H1 (cell line): ENCODE results near the gene HAO2. TPM values are rescaled to one million over a fixed set of nuclear protein-coding genes. Genes with fewer than 3 reads are reported as not detected.

Experiments used
- CTCF ChIA-PET: fragments of 300-600 bp; sonication (Branson Sonifier 250); formaldehyde crosslinking; loops from one replicate; lab custom pipeline; 2021; ENCODE audit not compliant: partially characterized antibody; lab: Charles Lee
- POLR2A ChIA-PET: fragments of 300-600 bp; sonication (Branson Sonifier 250); formaldehyde crosslinking; loops from one replicate; lab custom pipeline; 2021; ENCODE audit warnings: inconsistent platforms; ENCODE audit not compliant: partially characterized antibody; lab: Charles Lee
- DNase-seq, 2 experiments: peaks; one replicate each; pipeline versions ENCODE4 v3.0.0 to v3.0.0-alpha.2; 2010 to 2022; ENCODE audit warnings: low spot score in 2 of 2, low read depth in 1 of 2, mixed read lengths in 1 of 2
- FAIRE-seq: peaks from 2 replicates; lab custom pipeline; 2011; peaks lifted over from hg19 to GRCh38; lab: Jason Lieb, UNC
- H2AFZ ChIP-seq: 2 replicates; pipeline ENCODE4 v1.8.1; 2012; ENCODE audit warnings: low read length, inconsistent platforms
- H2AK5ac ChIP-seq: 2 replicates; pipeline ENCODE4 v1.6.1; 2013; ENCODE audit warnings: low read depth, low read length
- H2BK120ac ChIP-seq: replicated peaks from 2 replicates; pipeline ENCODE3; 2013; ENCODE audit warnings: low read depth, low read length, inconsistent platforms
- H2BK12ac ChIP-seq: 2 replicates; pipeline ENCODE4 v1.6.1; 2013; ENCODE audit warnings: low read depth, low read length
- H2BK15ac ChIP-seq: 2 replicates; pipeline ENCODE4 v1.6.1; 2013; ENCODE audit warnings: low read length
- H2BK20ac ChIP-seq: 2 replicates; pipeline ENCODE4 v1.6.1; 2013; ENCODE audit warnings: low read length
- H2BK5ac ChIP-seq: 2 replicates; pipeline ENCODE4 v1.6.1; 2013; ENCODE audit warnings: low read depth, low read length
- H3K14ac ChIP-seq: 2 replicates; pipeline ENCODE4 v1.6.1; 2013; ENCODE audit warnings: inconsistent platforms; ENCODE audit not compliant: insufficient read length
- H3K18ac ChIP-seq: 2 replicates; pipeline ENCODE4 v1.6.1; 2013; ENCODE audit warnings: low read length; ENCODE audit errors: extremely low read depth
- H3K23ac ChIP-seq: 2 replicates; pipeline ENCODE4 v1.6.1; 2013; ENCODE audit warnings: inconsistent platforms; ENCODE audit not compliant: insufficient read length
- H3K23me2 ChIP-seq: 2 replicates; pipeline ENCODE4 v1.6.1; 2013; ENCODE audit warnings: low read depth, low read length
- H3K27ac ChIP-seq: 2 replicates; pipeline ENCODE4 v1.6.1; 2011; ENCODE audit warnings: low read depth, low read length, inconsistent platforms
- H3K27me3 ChIP-seq, 4 experiments: replicated peaks in 1 of 4; 1 replicate in 1 of 4; 2 replicates in 3 of 4; pipeline versions ENCODE4 v1.6.1 to v1.8.1; 2011 to 2013; ENCODE audit warnings: low read length in 3 of 4, mild to moderate bottlenecking in 3 of 4, inconsistent platforms in 2 of 4, mixed read lengths in 2 of 4, moderate library complexity in 1 of 4; ENCODE audit not compliant: control insufficient read depth in 3 of 4, insufficient read depth in 3 of 4; ENCODE audit errors: extremely low read depth in 1 of 4
- H3K36me3 ChIP-seq, 4 experiments: 2 replicates each; pipeline versions ENCODE4 v1.6.1 to v1.8.1; 2011 to 2013; ENCODE audit warnings: mild to moderate bottlenecking in 4 of 4, low read length in 3 of 4, moderate library complexity in 2 of 4, control low read depth in 1 of 4, inconsistent platforms in 1 of 4; ENCODE audit not compliant: insufficient read depth in 4 of 4, control insufficient read depth in 2 of 4
- H3K4ac ChIP-seq: replicated peaks from 2 replicates; pipeline ENCODE3; 2013; ENCODE audit warnings: low read length, low read depth, mixed read lengths, inconsistent platforms; ENCODE audit not compliant: insufficient read length
- H3K4me1 ChIP-seq, 4 experiments: replicated peaks in 1 of 4; 1 replicate in 1 of 4; 2 replicates in 3 of 4; pipeline versions ENCODE4 v1.6.1 to v1.8.1; 2011 to 2013; ENCODE audit warnings: low read length in 3 of 4, inconsistent platforms in 2 of 4, mixed read lengths in 1 of 4; ENCODE audit not compliant: insufficient read depth in 4 of 4, control insufficient read depth in 3 of 4
- H3K4me2 ChIP-seq, 2 experiments: 2 replicates each; pipeline versions ENCODE4 v1.6.1 to v1.8.1; 2011 to 2013; ENCODE audit warnings: low read depth in 2 of 2, low read length in 2 of 2, control low read depth in 1 of 2, inconsistent platforms in 1 of 2, mild to moderate bottlenecking in 1 of 2; ENCODE audit not compliant: insufficient read depth in 1 of 2
- H3K4me3 ChIP-seq, 4 experiments: fragments of 200-600, 300-600 bp in 1 of 4; sonication (generic), shearing (Covaris generic), sonication (Bioruptor Twin) in 1 of 4; 2 replicates each; pipeline versions ENCODE4 v1.5.1 to v1.8.1; 2011 to 2016; ENCODE audit warnings: low read length in 4 of 4, low read depth in 3 of 4, control low read depth in 2 of 4, inconsistent platforms in 2 of 4, mild to moderate bottlenecking in 2 of 4, mixed read lengths in 1 of 4, moderate library complexity in 1 of 4; ENCODE audit not compliant: insufficient read depth in 2 of 4; ENCODE audit errors: extremely low read depth in 1 of 4
- H3K56ac ChIP-seq: replicated peaks from 2 replicates; pipeline ENCODE3; 2013; ENCODE audit warnings: low read depth, mild to moderate bottlenecking, mixed read lengths, low read length, inconsistent platforms; ENCODE audit not compliant: insufficient read length
- H3K79me1 ChIP-seq: 2 replicates; pipeline ENCODE4 v1.6.1; 2013; ENCODE audit warnings: low read depth, low read length, control low read depth
- H3K79me2 ChIP-seq, 2 experiments: 2 replicates each; pipeline versions ENCODE4 v1.6.1 to v1.8.1; 2012 to 2013; ENCODE audit warnings: low read length in 2 of 2, mild to moderate bottlenecking in 2 of 2, inconsistent platforms in 1 of 2; ENCODE audit not compliant: insufficient read depth in 2 of 2, control insufficient read depth in 1 of 2
- H3K9ac ChIP-seq, 4 experiments: replicated peaks in 1 of 4; 1 replicate in 1 of 4; 2 replicates in 3 of 4; pipeline versions ENCODE4 v1.6.1 to v1.8.1; 2011 to 2013; ENCODE audit warnings: low read depth in 3 of 4, low read length in 3 of 4, control low read depth in 2 of 4, mild to moderate bottlenecking in 2 of 4, moderate library complexity in 2 of 4, inconsistent platforms in 1 of 4; ENCODE audit errors: extremely low read depth in 1 of 4
- H3K9me3 ChIP-seq, 2 experiments: 2 replicates each; pipeline versions ENCODE4 v1.6.1 to v1.8.1; 2012 to 2013; ENCODE audit warnings: mild to moderate bottlenecking in 2 of 2, moderate library complexity in 2 of 2, control low read depth in 1 of 2, inconsistent platforms in 1 of 2, low read depth in 1 of 2, low read length in 1 of 2, mixed read lengths in 1 of 2; ENCODE audit not compliant: insufficient read depth in 2 of 2
- H4K20me1 ChIP-seq, 2 experiments: replicated peaks in 1 of 2; 2 replicates each; pipeline versions ENCODE3 to v1.8.1; 2011 to 2013; ENCODE audit warnings: inconsistent platforms in 2 of 2, low read length in 2 of 2, mild to moderate bottlenecking in 1 of 2; ENCODE audit not compliant: insufficient read depth in 2 of 2, control insufficient read depth in 1 of 2
- H4K5ac ChIP-seq: 2 replicates; pipeline ENCODE4 v1.6.1; 2013; ENCODE audit warnings: low read length, low read depth, mixed read lengths, inconsistent platforms; ENCODE audit not compliant: insufficient read length
- H4K8ac ChIP-seq: 2 replicates; pipeline ENCODE4 v1.8.0; 2013; ENCODE audit warnings: mild to moderate bottlenecking, moderate library complexity, low read length, inconsistent platforms; ENCODE audit not compliant: insufficient read depth; ENCODE audit errors: extremely low read depth
- H4K91ac ChIP-seq: replicated peaks from 2 replicates; pipeline ENCODE3; 2013; ENCODE audit warnings: low read length, mixed read lengths, inconsistent platforms; ENCODE audit not compliant: insufficient read length
- ATF2 ChIP-seq: IDR thresholded peaks from 2 replicates; pipeline ENCODE4 v1.6.1; 2012; ENCODE audit warnings: low read length, inconsistent platforms
- BACH1 ChIP-seq: IDR thresholded peaks from 2 replicates; pipeline ENCODE4 v1.6.1; 2012; ENCODE audit warnings: low read length, improper control_type of control experiment
- CTBP2 ChIP-seq: IDR thresholded peaks from 2 replicates; pipeline ENCODE4 v1.7.0; 2011; ENCODE audit warnings: borderline replicate concordance, mild to moderate bottlenecking, moderate library complexity, mixed read lengths, low read length; ENCODE audit not compliant: insufficient read depth, insufficient read length
- EZH2 ChIP-seq: fragments of 200-600 bp; sonication (generic); IDR thresholded peaks from 2 replicates; pipeline ENCODE4 v1.7.1; 2012; ENCODE audit warnings: low read depth, mild to moderate bottlenecking, moderate library complexity, low read length, inconsistent platforms; ENCODE audit not compliant: severe bottlenecking
- JUN ChIP-seq: IDR thresholded peaks from 2 replicates; pipeline ENCODE4 v1.6.1; 2011; ENCODE audit warnings: low read depth, mild to moderate bottlenecking, improper control_type of control experiment, low read length
- JUND ChIP-seq: IDR thresholded peaks from 2 replicates; pipeline ENCODE4 v1.6.1; 2011; ENCODE audit warnings: mild to moderate bottlenecking, improper control_type of control experiment, low read length
- MAFK ChIP-seq: IDR thresholded peaks from 2 replicates; pipeline ENCODE4 v1.6.1; 2012; ENCODE audit warnings: low read depth, mild to moderate bottlenecking, improper control_type of control experiment, low read length
- RBBP5 ChIP-seq: IDR thresholded peaks from 2 replicates; pipeline ENCODE4 v1.7.1; 2012; ENCODE audit warnings: low read depth, mild to moderate bottlenecking, inconsistent platforms, low read length, moderate library complexity, borderline replicate concordance
- SAP30 ChIP-seq: fragments of 300-600 bp; sonication (generic); IDR thresholded peaks from 2 replicates; pipeline ENCODE4 v1.7.1; 2012; ENCODE audit warnings: low read length, moderate library complexity, mild to moderate bottlenecking, inconsistent platforms; ENCODE audit not compliant: insufficient read depth, insufficient replicate concordance
- SIRT6 ChIP-seq: IDR thresholded peaks from one replicate; pipeline ENCODE4 v1.7.1; 2012; ENCODE audit warnings: low read length, inconsistent platforms
- SIX5 ChIP-seq: IDR thresholded peaks from 2 replicates; pipeline ENCODE4 v1.6.1; 2011; ENCODE audit warnings: mild to moderate bottlenecking, low read depth, low read length
- TAF1 ChIP-seq: IDR thresholded peaks from 2 replicates; pipeline ENCODE4 v1.6.1; 2011; ENCODE audit warnings: mild to moderate bottlenecking, low read depth, low read length
- WGBS, 2 experiments: shearing (Covaris generic) in 1 of 2; methylation state at CpG; one replicate each; pipeline versions ENCODE4 v1.1.6 to v1.1.7; 2013 to 2015; ENCODE audit warnings: low lambda C conversion rate in 2 of 2, mixed read lengths in 2 of 2, inconsistent platforms in 1 of 2, low coverage in 1 of 2, missing lambda C conversion rate in 1 of 2; ENCODE audit not compliant: insufficient replicate concordance in 2 of 2, insufficient coverage in 1 of 2, insufficient read length in 1 of 2; ENCODE audit errors: extremely low coverage in 1 of 2, missing lambda C conversion rate in 1 of 2; 5-methylcytosine and 5-hydroxymethylcytosine counted together
- polyA plus RNA-seq, 7 experiments: library from polyadenylated mRNA; depleted of rRNA in 3 of 7; stranded (reverse) in 5 of 7; unstranded in 2 of 7; fragments of >200 nt in 5 of 7; fragments of 200-250 nt in 2 of 7; gene quantifications; 1 replicate in 5 of 7; 2 replicates in 1 of 7; 4 replicates in 1 of 7; pipeline versions ENCODE4 v1.2.1 to v1.2.3, GENCODE V29; 2011 to 2013; ENCODE audit warnings: missing spikeins in 2 of 7, mixed read lengths in 2 of 7
- total RNA-seq: library from RNA; stranded (reverse); fragmentation: NEBNext Ultra II Directional; extraction: Animal tissue kit (Norgen Biotek cat#: 25700); gene quantifications from 2 replicates; pipeline ENCODE4 v1.2.1, GENCODE V29; 2021

The HAO2 gene
- total and polyA plus RNA-seq, 2 of the 8 experiments (the other 6 are each of a cell fraction or from before 2014, with no cell fraction given): not detected

- FAIRE-seq: no peak
- TF ChIP-seq BACH1: no peak
- no peak for TF ChIP-seq JUND
- TF ChIP-seq JUN: no peak
- TF ChIP-seq MAFK: no peak
- TF ChIP-seq SIX5: no peak
- TF ChIP-seq EZH2: no peak
- TF ChIP-seq SAP30: no peak
- TF ChIP-seq RBBP5: no peak
- TF ChIP-seq CTBP2: no peak
- no peak for TF ChIP-seq TAF1
- no peak for TF ChIP-seq ATF2
- TF ChIP-seq SIRT6: no peak
Measured at GRCh38 chr1:119414950-119415349, 46.4 kb downstream of the HAO2 start, which contains the start of gene HSD3B2. Gene HSD3B2 (plus strand): TSS chr1:119415150. CDS start chr1:119415420, 270 bp downstream.

More at GRCh38 chr1:119414950-119415349, 46.4 kb downstream of the HAO2 start, which contains the start of gene HSD3B2:
- Histone ChIP-seq H2BK12ac (no peak within 1 kb of the TSS), H3K56ac (no peak within 1 kb of the TSS), H3K23ac (no peak within 1 kb of the TSS), H3K4ac (no peak within 1 kb of the TSS), H4K5ac (no peak within 1 kb of the TSS), H3K36me3 (no peaks in the 10 kb centered on the region), H3K27me3 (no peaks in the 10 kb centered on the region), H3K9me3 (no peaks in the 10 kb centered on the region), H4K8ac (no peak within 1 kb of the TSS), H3K27ac (no peak within 1 kb of the TSS), H3K9ac (no peak within 1 kb of the TSS), H4K91ac (no peak within 1 kb of the TSS), H3K4me1 (no peaks in the 10 kb centered on the region), H3K79me1 (no peaks in the 10 kb centered on the region), H2BK5ac (no peak within 1 kb of the TSS), H4K20me1 (no peaks in the 10 kb centered on the region), H2BK120ac (no peak within 1 kb of the TSS), H3K4me2 (no peak within 1 kb of the TSS), H3K4me3 (no peak within 1 kb of the TSS), H3K18ac (no peak within 1 kb of the TSS), H3K23me2 (no peaks in the 10 kb centered on the region), H3K79me2 (no peaks in the 10 kb centered on the region), H2AK5ac (no peak within 1 kb of the TSS), H2AFZ (no peak within 1 kb of the TSS), H3K14ac (no peak within 1 kb of the TSS), H2BK15ac (no peak within 1 kb of the TSS), H2BK20ac (no peak within 1 kb of the TSS)
- CTCF ChIA-PET: interaction anchor here (0.9 kb wide), 2 partner anchors 10 to 42 kb away, joined by 3 read pairs; no protein-coding TSS in a partner anchor
- DNase-seq: no peak
- POLR2A ChIA-PET: no interaction called here
- 77% methylated on average over 2 of the region's 2 CpGs; no CpG with 5 or more reads in 1 of the 2 experiments for WGBS, 2 experiments
